ENCODE measurements around the gene PAMR1.
A peak's percentile ranks its signal among the peaks of the same experiment; 100 is the strongest.

The PAMR1 gene

DNA sequence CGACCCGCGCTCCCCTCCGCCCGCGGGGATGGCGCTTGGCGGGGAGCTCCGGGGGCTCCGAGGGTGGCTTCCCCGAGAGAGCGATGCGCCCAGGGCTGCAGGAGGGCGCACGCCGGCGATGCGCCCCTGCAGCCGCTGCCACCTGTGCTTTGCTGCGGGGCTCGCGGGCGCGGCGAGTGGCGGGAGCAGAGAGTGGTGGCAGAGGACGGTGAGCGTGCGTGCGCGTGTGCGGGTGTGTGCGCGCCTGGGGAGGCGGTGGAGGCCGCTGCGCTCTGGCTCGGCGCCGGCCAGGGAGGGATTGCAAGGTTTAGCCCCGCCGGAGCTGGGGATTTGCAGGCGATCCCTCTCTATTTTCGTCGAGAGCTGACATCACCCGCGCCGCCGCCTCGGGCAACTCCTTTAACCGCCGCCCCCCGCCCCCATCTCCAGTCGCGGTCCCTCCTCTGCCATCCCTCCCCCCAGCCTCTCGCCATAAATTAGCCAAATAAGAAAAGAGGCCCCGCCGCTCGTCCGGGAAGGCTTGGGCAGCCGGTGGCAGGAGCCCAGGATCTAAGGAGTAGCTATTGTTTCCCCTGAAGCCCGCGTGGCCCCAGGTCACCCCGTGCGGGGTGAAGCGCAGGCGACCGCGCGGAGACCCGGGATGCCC lies 106.1 kb downstream of the PAMR1 start, which contains the start of gene SLC1A2:
Gene SLC1A2 (minus strand): TSS at position 375 of the 646 bp plus-strand sequence. CDS start 592 bp downstream, outside the sequence.
- Histone ChIP-seq H3K4me3 (ENCODE audit: low read length in 2 of 2) (peak within 1 kb of the TSS; percentile 51 to 92), H2BK5ac (ENCODE audit: low read length) (no peak within 1 kb of the TSS), H3K27ac (replicated peaks; ENCODE audit: low read length) (no peak within 1 kb of the TSS), H2BK12ac (ENCODE audit: low read length) (peak within 1 kb of the TSS; percentile 96), H3K36me3 (replicated peaks in 1 of 2; ENCODE audit: control insufficient read depth in 2 of 2, insufficient read depth in 2 of 2, low read length in 2 of 2) (peaks cover 0 to 3% of the 10 kb centered on the region in 2 donors), H3K4ac (ENCODE audit: low read length) (no peak within 1 kb of the TSS), H3K4me2 (ENCODE audit: insufficient read depth, low read length, poor library complexity, severe bottlenecking) (peak within 1 kb of the TSS; percentile 99), H3K23ac (ENCODE audit: low read depth, low read length, poor library complexity) (peak within 1 kb of the TSS; percentile 47), H3K9ac (ENCODE audit: low read depth, low read length, poor library complexity) (peak within 1 kb of the TSS; percentile 91), H3K9me3 (replicated peaks in 1 of 2; ENCODE audit: control insufficient read depth in 2 of 2, insufficient read depth in 1 of 2, low read depth in 1 of 2, low read length in 2 of 2) (no peaks in the 10 kb centered on the region), H3K18ac (ENCODE audit: low read length) (peak within 1 kb of the TSS; percentile 95), H3K4me1 (ENCODE audit: control insufficient read depth in 2 of 2, insufficient read depth in 1 of 2, low read depth in 1 of 2, low read length in 2 of 2) (peaks cover 2 to 10% of the 10 kb centered on the region in 2 donors), H2BK120ac (ENCODE audit: low read depth, low read length) (no peak within 1 kb of the TSS), H2BK15ac (ENCODE audit: low read length) (peak within 1 kb of the TSS; percentile 70), H4K91ac (ENCODE audit: low read depth, low read length, poor library complexity) (no peak within 1 kb of the TSS), H2AK5ac (ENCODE audit: low read depth, low read length) (peak within 1 kb of the TSS; percentile 63), H3K14ac (ENCODE audit: low read length) (no peak within 1 kb of the TSS), H3K79me1 (ENCODE audit: low read depth, low read length) (no peaks in the 10 kb centered on the region), H3K27me3 (ENCODE audit: control insufficient read depth in 3 of 3, insufficient read depth in 3 of 3, low read depth in 1 of 3, low read length in 3 of 3) (peaks cover 4 to 96% (median 33%) of the 10 kb centered on the region in 3 experiments), H2AFZ (ENCODE audit: low read length) (peak within 1 kb of the TSS; percentile 93), H4K8ac (ENCODE audit: low read depth, low read length) (peak within 1 kb of the TSS; percentile 73)
- DNase-seq (ENCODE audit: low spot score): peak; percentile 51
- WGBS, 2 donors (ENCODE audit: extremely low coverage in 2 of 2, insufficient read length in 2 of 2, insufficient replicate concordance in 1 of 2): no CpG with 5 or more reads among the region's 71 CpGs

DNA sequence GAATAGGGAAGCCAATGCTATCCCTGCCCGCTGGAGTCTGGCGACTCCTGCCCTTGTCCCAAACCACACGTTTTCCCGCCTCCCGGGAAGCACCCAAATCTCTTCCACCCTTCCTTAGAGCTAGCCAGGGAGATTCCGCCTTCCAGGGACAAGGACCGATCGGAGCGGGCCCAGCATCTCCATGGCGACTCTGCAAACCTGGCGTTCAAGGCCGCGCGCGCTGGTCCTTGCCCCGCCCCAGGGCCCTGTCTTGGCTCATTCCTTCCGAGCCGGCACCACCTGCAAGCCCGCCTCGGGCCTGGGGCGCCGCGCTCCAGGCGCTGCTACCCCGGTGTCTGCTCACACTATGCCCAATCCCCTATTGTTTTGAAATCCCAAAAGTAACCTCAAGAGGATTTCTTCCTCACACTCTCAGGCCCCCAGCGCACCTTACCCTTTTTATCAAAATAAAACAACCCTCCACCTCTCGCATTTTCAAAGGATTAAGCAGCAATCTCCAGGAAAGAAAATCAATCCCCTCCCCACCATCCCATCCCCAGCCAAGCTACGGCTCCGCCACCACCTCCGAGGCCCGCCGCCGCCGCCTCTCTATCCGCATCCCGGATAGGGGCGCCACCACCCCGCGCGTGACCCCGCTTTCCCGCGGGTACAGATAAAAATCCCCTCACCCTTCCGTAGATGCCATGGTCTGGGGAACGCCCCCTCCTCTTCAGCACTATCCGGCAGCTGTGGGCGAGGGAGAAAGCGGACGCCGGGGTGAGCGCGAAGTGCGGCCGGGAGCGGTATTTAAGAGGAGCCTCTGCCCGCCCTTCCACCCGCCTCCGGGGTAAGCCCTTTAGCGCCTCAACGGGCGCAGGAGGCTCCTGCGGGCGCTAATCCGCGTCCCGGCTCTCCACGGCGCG lies 106.9 kb downstream of the PAMR1 start:
- Histone ChIP-seq H3K27ac (replicated peaks; ENCODE audit: low read length) (no peak overlapping the region), H3K14ac (ENCODE audit: low read length) (no peak overlapping the region), H4K91ac (ENCODE audit: low read depth, low read length, poor library complexity) (no peak overlapping the region), H2AFZ (ENCODE audit: low read length) (peak overlapping the region; percentile 93), H3K27me3 (ENCODE audit: control insufficient read depth in 3 of 3, insufficient read depth in 3 of 3, low read depth in 1 of 3, low read length in 3 of 3) (peaks cover 4 to 97% (median 33%) of the 10 kb centered on the region in 3 experiments), H3K23ac (ENCODE audit: low read depth, low read length, poor library complexity) (peak overlapping the region; percentile 47), H3K4ac (ENCODE audit: low read length) (no peak overlapping the region), H4K8ac (ENCODE audit: low read depth, low read length) (peak overlapping the region; percentile 73), H2BK15ac (ENCODE audit: low read length) (peak overlapping the region; percentile 70), H2BK5ac (ENCODE audit: low read length) (no peak overlapping the region), H2AK5ac (ENCODE audit: low read depth, low read length) (peak overlapping the region; percentile 63), H3K79me1 (ENCODE audit: low read depth, low read length) (no peaks in the 10 kb centered on the region), H2BK120ac (ENCODE audit: low read depth, low read length) (no peak overlapping the region), H3K36me3 (replicated peaks in 1 of 2; ENCODE audit: control insufficient read depth in 2 of 2, insufficient read depth in 2 of 2, low read length in 2 of 2) (peaks cover 0 to 1% of the 10 kb centered on the region in 2 donors), H3K4me1 (ENCODE audit: control insufficient read depth in 2 of 2, insufficient read depth in 1 of 2, low read depth in 1 of 2, low read length in 2 of 2) (peaks cover 2 to 10% of the 10 kb centered on the region in 2 donors), H2BK12ac (ENCODE audit: low read length) (no peak overlapping the region), H3K9ac (ENCODE audit: low read depth, low read length, poor library complexity) (peak overlapping the region; percentile 13), H3K4me3 (ENCODE audit: low read length in 2 of 2) (peak overlapping the region; percentile 51 to 92), H3K4me2 (ENCODE audit: insufficient read depth, low read length, poor library complexity, severe bottlenecking) (peak overlapping the region; percentile 99), H3K18ac (ENCODE audit: low read length) (peak overlapping the region; percentile 89), H3K9me3 (replicated peaks in 1 of 2; ENCODE audit: control insufficient read depth in 2 of 2, insufficient read depth in 1 of 2, low read depth in 1 of 2, low read length in 2 of 2) (no peaks in the 10 kb centered on the region)
- WGBS, 2 donors (ENCODE audit: extremely low coverage in 2 of 2, insufficient read length in 2 of 2, insufficient replicate concordance in 1 of 2): no CpG with 5 or more reads among the region's 69 CpGs
- peak; percentile 51 for DNase-seq (ENCODE audit: low spot score)

GRCh38 chr11:35415487-35415886 lies 109.9 kb downstream of the PAMR1 start:
- H3K79me1 ChIP-seq (ENCODE audit: low read depth, low read length): no peaks in the 10 kb centered on the region
- no peak overlapping the region for H3K14ac ChIP-seq (ENCODE audit: low read length)
- WGBS, 2 donors (ENCODE audit: extremely low coverage in 2 of 2, insufficient read length in 2 of 2, insufficient replicate concordance in 1 of 2): no CpG with 5 or more reads among the region's 2 CpGs
- no peaks in the 10 kb centered on the region for H3K36me3 ChIP-seq (replicated peaks in 1 of 2; ENCODE audit: control insufficient read depth in 2 of 2, insufficient read depth in 2 of 2, low read length in 2 of 2)
- no peak overlapping the region for H4K91ac ChIP-seq (ENCODE audit: low read depth, low read length, poor library complexity)
- H3K23ac ChIP-seq (ENCODE audit: low read depth, low read length, poor library complexity): no peak overlapping the region
- no peak overlapping the region for H3K4ac ChIP-seq (ENCODE audit: low read length)
- no peak overlapping the region for H2BK15ac ChIP-seq (ENCODE audit: low read length)
- H2BK120ac ChIP-seq (ENCODE audit: low read depth, low read length): no peak overlapping the region
- H3K9ac ChIP-seq (ENCODE audit: low read depth, low read length, poor library complexity): no peak overlapping the region
- no peak overlapping the region for H2BK12ac ChIP-seq (ENCODE audit: low read length)
- no peak overlapping the region for H2AK5ac ChIP-seq (ENCODE audit: low read depth, low read length)
- no peak overlapping the region for H3K4me2 ChIP-seq (ENCODE audit: insufficient read depth, low read length, poor library complexity, severe bottlenecking)
- H3K27me3 ChIP-seq (ENCODE audit: control insufficient read depth in 3 of 3, insufficient read depth in 3 of 3, low read depth in 1 of 3, low read length in 3 of 3): peaks cover 4 to 68% (median 29%) of the 10 kb centered on the region in 3 experiments
- no peaks in the 10 kb centered on the region for H3K9me3 ChIP-seq (replicated peaks in 1 of 2; ENCODE audit: control insufficient read depth in 2 of 2, insufficient read depth in 1 of 2, low read depth in 1 of 2, low read length in 2 of 2)
- H2BK5ac ChIP-seq (ENCODE audit: low read length): no peak overlapping the region
- no peak for DNase-seq (ENCODE audit: low spot score)
- H3K18ac ChIP-seq (ENCODE audit: low read length): no peak overlapping the region
- H3K4me3 ChIP-seq (ENCODE audit: low read length in 2 of 2): no peak overlapping the region
- no peak overlapping the region for H3K27ac ChIP-seq (replicated peaks; ENCODE audit: low read length)
- no peak overlapping the region for H2AFZ ChIP-seq (ENCODE audit: low read length)
- H4K8ac ChIP-seq (ENCODE audit: low read depth, low read length): no peak overlapping the region
- peaks cover 2 to 10% of the 10 kb centered on the region in 2 donors for H3K4me1 ChIP-seq (ENCODE audit: control insufficient read depth in 2 of 2, insufficient read depth in 1 of 2, low read depth in 1 of 2, low read length in 2 of 2)

GRCh38 chr11:35414776-35415175 lies 110.6 kb downstream of the PAMR1 start:
- peaks cover 2 to 9% of the 10 kb centered on the region in 2 donors for H3K4me1 ChIP-seq (ENCODE audit: control insufficient read depth in 2 of 2, insufficient read depth in 1 of 2, low read depth in 1 of 2, low read length in 2 of 2)
- peaks cover 4 to 61% (median 23%) of the 10 kb centered on the region in 3 experiments for H3K27me3 ChIP-seq (ENCODE audit: control insufficient read depth in 3 of 3, insufficient read depth in 3 of 3, low read depth in 1 of 3, low read length in 3 of 3)
- no peak overlapping the region for H3K27ac ChIP-seq (replicated peaks; ENCODE audit: low read length)

More at GRCh38 chr11:35414776-35415175, 110.6 kb downstream of the PAMR1 start:
- Histone ChIP-seq H4K91ac (ENCODE audit: low read depth, low read length, poor library complexity) (no peak overlapping the region), H3K4me3 (ENCODE audit: low read length in 2 of 2) (no peak overlapping the region), H3K9ac (ENCODE audit: low read depth, low read length, poor library complexity) (no peak overlapping the region), H2BK15ac (ENCODE audit: low read length) (no peak overlapping the region), H3K23ac (ENCODE audit: low read depth, low read length, poor library complexity) (no peak overlapping the region), H3K4ac (ENCODE audit: low read length) (no peak overlapping the region), H2AK5ac (ENCODE audit: low read depth, low read length) (no peak overlapping the region), H4K8ac (ENCODE audit: low read depth, low read length) (no peak overlapping the region), H3K9me3 (replicated peaks in 1 of 2; ENCODE audit: control insufficient read depth in 2 of 2, insufficient read depth in 1 of 2, low read depth in 1 of 2, low read length in 2 of 2) (no peaks in the 10 kb centered on the region), H3K14ac (ENCODE audit: low read length) (no peak overlapping the region), H3K4me2 (ENCODE audit: insufficient read depth, low read length, poor library complexity, severe bottlenecking) (no peak overlapping the region), H3K79me1 (ENCODE audit: low read depth, low read length) (no peaks in the 10 kb centered on the region), H2BK120ac (ENCODE audit: low read depth, low read length) (no peak overlapping the region), H3K36me3 (replicated peaks in 1 of 2; ENCODE audit: control insufficient read depth in 2 of 2, insufficient read depth in 2 of 2, low read length in 2 of 2) (no peaks in the 10 kb centered on the region), H2BK5ac (ENCODE audit: low read length) (no peak overlapping the region), H3K18ac (ENCODE audit: low read length) (no peak overlapping the region), H2AFZ (ENCODE audit: low read length) (no peak overlapping the region), H2BK12ac (ENCODE audit: low read length) (no peak overlapping the region)
- DNase-seq (ENCODE audit: low spot score): no peak
- no CpG with 5 or more reads among the region's 2 CpGs for WGBS, 2 donors (ENCODE audit: extremely low coverage in 2 of 2, insufficient read length in 2 of 2, insufficient replicate concordance in 1 of 2)

Measured in neuronal stem cell (in vitro differentiated cells).